Smooth muscle cell (in vitro differentiated cells): ENCODE results near the gene TEAD1. TPM values are rescaled to one million over a fixed set of nuclear protein-coding genes. Genes with fewer than 3 reads are reported as not detected.
A peak's percentile ranks its signal among the peaks of the same experiment; 100 is the strongest.

Source experiments
- DNase-seq: peaks from one replicate; lab custom pipeline; 2025; ENCODE audit not compliant: unreplicated experiment; lab: John Stamatoyannopoulos, UW
- H2AFZ ChIP-seq: fragments of 200-600 bp; sonication (generic); 2 replicates; pipeline ENCODE4 v1.6.0; 2016; ENCODE audit warnings: antibody characterized with exemption, low read depth, mild to moderate bottlenecking
- H3F3A ChIP-seq: fragments of 200-600 bp; sonication (generic); 2 replicates; pipeline ENCODE4 v1.6.0; 2017; ENCODE audit warnings: antibody characterized with exemption, low read depth
- H3K27ac ChIP-seq: fragments of 200-600 bp; sonication (generic); 2 replicates; pipeline ENCODE4 v1.5.1; 2016; ENCODE audit warnings: low read depth, mild to moderate bottlenecking
- H3K27me3 ChIP-seq: fragments of 200-600 bp; sonication (generic); 2 replicates; pipeline ENCODE4 v1.6.1; 2016; ENCODE audit warnings: low read depth, mild to moderate bottlenecking
- H3K36me3 ChIP-seq: fragments of 200-600 bp; sonication (generic); 2 replicates; pipeline ENCODE4 v1.5.1; 2016; ENCODE audit warnings: low read depth
- H3K4me1 ChIP-seq: fragments of 200-600 bp; sonication (generic); 2 replicates; pipeline ENCODE4 v1.5.1; 2016; ENCODE audit warnings: low read depth
- H3K4me2 ChIP-seq: fragments of 200-600 bp; sonication (generic); 2 replicates; pipeline ENCODE4 v1.6.0; 2016; ENCODE audit warnings: mild to moderate bottlenecking
- H3K4me3 ChIP-seq: fragments of 200-600 bp; sonication (generic); 2 replicates; pipeline ENCODE4 v1.5.1; 2016; ENCODE audit warnings: mild to moderate bottlenecking
- H3K79me2 ChIP-seq: fragments of 200-600 bp; sonication (generic); 2 replicates; pipeline ENCODE4 v1.6.0; 2016; ENCODE audit warnings: low read depth, mild to moderate bottlenecking
- H3K9ac ChIP-seq: fragments of 200-600 bp; sonication (generic); 2 replicates; pipeline ENCODE4 v1.6.0; 2016; ENCODE audit warnings: low read depth
- H3K9me3 ChIP-seq: fragments of 200-600 bp; sonication (generic); replicated peaks from 2 replicates; pipeline ENCODE4 v1.5.1; 2016; ENCODE audit warnings: low read depth
- H4K20me1 ChIP-seq: fragments of 200-600 bp; sonication (generic); 2 replicates; pipeline ENCODE4 v1.6.0; 2016; ENCODE audit warnings: low read depth
- CTCF ChIP-seq: fragments of 200-600 bp; sonication (generic); IDR thresholded peaks from 2 replicates; pipeline ENCODE4 v1.5.1; 2017; ENCODE audit warnings: borderline replicate concordance, mild to moderate bottlenecking, antibody characterized with exemption; ENCODE audit not compliant: insufficient read depth, poor library complexity, severe bottlenecking
- WGBS: methylation state at CpG from one replicate; pipeline ENCODE4 v1.1.7; 2016; ENCODE audit warnings: low lambda C conversion rate; 5-methylcytosine and 5-hydroxymethylcytosine counted together
- polyA plus RNA-seq: library from polyadenylated mRNA; unstranded; fragments of >200 nt; fragmentation: Nextera tagmentation; extraction: Ambion mirVana; gene quantifications from 2 replicates; pipeline ENCODE4 v1.2.1, GENCODE V29; 2016
- total RNA-seq: library from RNA; depleted of rRNA; stranded (reverse); fragments of >200 nt; gene quantifications from 2 replicates; pipeline ENCODE4 v1.2.3, GENCODE V29; 2014

The TEAD1 gene
- total and polyA plus RNA-seq, 2 experiments from 2014 or later = 63.0 to 181 TPM

GRCh38 chr11:12826441-12826840, 152.2 kb downstream of the TEAD1 start:
- Histone ChIP-seq H4K20me1 (peaks cover 96% of the 10 kb centered on the region), H3K9ac (no peak overlapping the region), H3K9me3 (no peaks in the 10 kb centered on the region), H3F3A (peaks cover 34% of the 10 kb centered on the region), H2AFZ (no peak overlapping the region), H3K4me2 (peak overlapping the region; percentile 89), H3K36me3 (no peaks in the 10 kb centered on the region), H3K27ac (peak overlapping the region; percentile 74), H3K27me3 (no peaks in the 10 kb centered on the region), H3K4me3 (no peak overlapping the region), H3K79me2 (peaks cover 95% of the 10 kb centered on the region), H3K4me1 (peaks cover 58% of the 10 kb centered on the region)
- WGBS = 71% methylated on average over 2 of the region's 2 CpGs
- DNase-seq = no peak
- TF ChIP-seq CTCF = no peak

GRCh38 chr11:12827369-12827768, 153.1 kb downstream of the TEAD1 start:
- WGBS = 37% methylated on average over 1 of the region's 1 CpG
- H3F3A ChIP-seq = peaks cover 34% of the 10 kb centered on the region
- H3K4me3 ChIP-seq = peak overlapping the region; percentile 60
- peaks cover 100% of the 10 kb centered on the region for H4K20me1 ChIP-seq
- H3K36me3 ChIP-seq = no peaks in the 10 kb centered on the region
- H2AFZ ChIP-seq = no peak overlapping the region
- DNase-seq = no peak
- H3K9me3 ChIP-seq = no peaks in the 10 kb centered on the region
- peak overlapping the region; percentile 89 for H3K4me2 ChIP-seq
- H3K27ac ChIP-seq = peak overlapping the region; percentile 74
- no peak overlapping the region for H3K9ac ChIP-seq
- TF ChIP-seq CTCF = no peak
- H3K79me2 ChIP-seq = peaks cover 95% of the 10 kb centered on the region
- peaks cover 58% of the 10 kb centered on the region for H3K4me1 ChIP-seq
- no peaks in the 10 kb centered on the region for H3K27me3 ChIP-seq

GRCh38 chr11:12827929-12828812, 153.9 kb downstream of the TEAD1 start:
- Histone ChIP-seq H3K27ac (peak overlapping the region; percentile 74), H3K79me2 (peaks cover 95% of the 10 kb centered on the region), H3F3A (peaks cover 32% of the 10 kb centered on the region), H2AFZ (no peak overlapping the region), H3K9me3 (no peaks in the 10 kb centered on the region), H4K20me1 (peaks cover 100% of the 10 kb centered on the region), H3K4me3 (peak overlapping the region; percentile 60), H3K27me3 (no peaks in the 10 kb centered on the region), H3K4me1 (peaks cover 50% of the 10 kb centered on the region), H3K36me3 (no peaks in the 10 kb centered on the region), H3K9ac (peak overlapping the region; percentile 43), H3K4me2 (peak overlapping the region; percentile 89)
- no peak for DNase-seq
- no peak for TF ChIP-seq CTCF
- WGBS = 7% methylated on average over 17 of the region's 17 CpGs

GRCh38 chr11:12829131-12829530, 154.9 kb downstream of the TEAD1 start:
- Histone ChIP-seq H3F3A (peaks cover 28% of the 10 kb centered on the region), H3K36me3 (no peaks in the 10 kb centered on the region), H2AFZ (no peak overlapping the region), H3K4me2 (peak overlapping the region; percentile 89), H3K79me2 (peaks cover 95% of the 10 kb centered on the region), H3K4me1 (peaks cover 43% of the 10 kb centered on the region), H3K9me3 (no peaks in the 10 kb centered on the region), H3K9ac (no peak overlapping the region), H3K27ac (peak overlapping the region; percentile 74), H4K20me1 (peaks cover 100% of the 10 kb centered on the region), H3K4me3 (peak overlapping the region; percentile 60), H3K27me3 (no peaks in the 10 kb centered on the region)
- WGBS = 42% methylated on average over 6 of the region's 6 CpGs
- DNase-seq = no peak
- no peak for TF ChIP-seq CTCF
